K562 (cell line): ENCODE data around the gene CDC5L. TPM values are rescaled to one million over a fixed set of nuclear protein-coding genes. Genes with fewer than 3 reads are reported as not detected.

Experiments
- CEBPG ChIP-seq, 3 experiments: fragments of 200-800 bp in 1 of 3; sonication (Bioruptor generic) in 1 of 3; sonication (generic) in 1 of 3; formaldehyde crosslinking in 1 of 3; IDR thresholded peaks in 2 of 3; conservative IDR thresholded peaks in 1 of 3; 2 replicates each; pipeline versions ENCODE4 v1.6.1 to v1.8.0; 2016 to 2022; ENCODE audit warnings: missing compliant biosample characterization in 2 of 3, missing genetic modification characterization in 2 of 3, mild to moderate bottlenecking in 1 of 3, missing genetic modification reagents in 1 of 3
- EZH2 ChIP-seq: IDR thresholded peaks from 2 replicates; pipeline ENCODE4 v1.6.1; 2012; ENCODE audit warnings: low read depth, mild to moderate bottlenecking, inconsistent platforms, low read length, borderline replicate concordance
- JUN ChIP-seq, 2 experiments: sonication (generic) in 1 of 2; formaldehyde crosslinking in 1 of 2; IDR thresholded peaks; 2 replicates each; pipeline versions ENCODE4 v1.6.1 to v1.8.0; 2012 to 2022; ENCODE audit warnings: borderline replicate concordance in 2 of 2, mild to moderate bottlenecking in 2 of 2, improper control_type of control experiment in 1 of 2, low read depth in 1 of 2, low read length in 1 of 2, missing genetic modification reagents in 1 of 2
- JUND ChIP-seq, 2 experiments: IDR thresholded peaks; 2 replicates in 1 of 2; 3 replicates in 1 of 2; pipeline ENCODE4 v1.6.1; 2011; ENCODE audit warnings: borderline replicate concordance in 2 of 2, low read depth in 2 of 2, low read length in 2 of 2, improper control_type of control experiment in 1 of 2, missing biosample characterization in 1 of 2, missing genetic modification characterization in 1 of 2, missing genetic modification reagents in 1 of 2
- MCM2 ChIP-seq: fragments of 450-650 bp; IDR thresholded peaks from 2 replicates; pipeline ENCODE4 v1.6.1; 2017; ENCODE audit warnings: low read depth, mild to moderate bottlenecking
- NELFE ChIP-seq: IDR thresholded peaks from 2 replicates; pipeline ENCODE4 v1.6.1; 2011; ENCODE audit warnings: mild to moderate bottlenecking; ENCODE audit not compliant: insufficient read depth, insufficient read length
- RERE ChIP-seq: sonication (generic); formaldehyde crosslinking; IDR thresholded peaks from 2 replicates; pipeline ENCODE4 v1.8.0; 2023; ENCODE audit warnings: missing genetic modification reagents, mild to moderate bottlenecking, borderline replicate concordance
- TFAP4 ChIP-seq: sonication (generic); formaldehyde crosslinking; IDR thresholded peaks from 2 replicates; pipeline ENCODE4 v1.8.0; 2022; ENCODE audit warnings: missing genetic modification reagents, mild to moderate bottlenecking, moderate library complexity, borderline replicate concordance
- ZNF324 ChIP-seq: fragments of 250-450 bp; sonication (Bioruptor Pico); IDR thresholded peaks from 2 replicates; pipeline ENCODE4 v1.4.0; 2020; ENCODE audit warnings: mild to moderate bottlenecking
- ZNF561 ChIP-seq: fragments of 450-650 bp; formaldehyde crosslinking; conservative IDR thresholded peaks from 2 replicates; pipeline ENCODE4 v1.4.0; 2020; ENCODE audit warnings: mild to moderate bottlenecking, moderate library complexity
- ZNF592 ChIP-seq: fragments of 450-650 bp; IDR thresholded peaks from 2 replicates; pipeline ENCODE4 v1.6.1; 2017; ENCODE audit warnings: antibody characterized with exemption, mild to moderate bottlenecking
- polyA plus RNA-seq, 8 experiments: library from polyadenylated mRNA; depleted of rRNA in 4 of 8; stranded (reverse) in 5 of 8; unstranded in 3 of 8; fragments of >200 nt; fragmentation: Nextera tagmentation in 2 of 8; fragmentation: Illumina TruSeq in 1 of 8; extraction: Ambion mirVana in 2 of 8; extraction: Trizol in 1 of 8; gene quantifications; 2 replicates each; pipeline versions ENCODE4 v1.2.1 to v1.2.3, GENCODE V29; 2011 to 2014; ENCODE audit warnings: inconsistent platforms in 1 of 8, missing spikeins in 1 of 8
- total RNA-seq, 7 experiments: library from RNA; depleted of rRNA in 6 of 7; stranded (reverse); fragments of >200 nt in 6 of 7; fragmentation: Illumina TruSeq in 2 of 7; extraction: Trizol in 2 of 7; gene quantifications; 2 replicates each; pipeline versions ENCODE4 v1.2.1 to v1.2.3, GENCODE V29; 2011 to 2021; ENCODE audit warnings: low replicate concordance in 1 of 7

The CDC5L gene
- total and polyA plus RNA-seq, 9 of the 15 experiments (the other 6 are each of a cell fraction or from before 2014, with no cell fraction given): 22.3 to 44.2 (median 30.8) TPM

- TF ChIP-seq ZNF592 (peak; percentile 38; the same call in 1 of the 2 replicates), ZNF561 (CRISPR knock-in tag) (no peak), JUN (IDR thresholded peaks at IDR 0.05; ENCODE audit: borderline replicate concordance, low read depth, low read length) (peak; percentile 42; the same call in 1 of the 2 replicates), JUN (CRISPR knock-in tag; IDR thresholded peaks at IDR 0.05; ENCODE audit: borderline replicate concordance) (no peak), ZNF324 (no peak), JUND (IDR thresholded peaks at IDR 0.05; ENCODE audit: borderline replicate concordance, low read depth, low read length) (peak; percentile 71), JUND (tag; IDR thresholded peaks at IDR 0.05; ENCODE audit: borderline replicate concordance, low read depth, low read length) (no peak), TFAP4 (CRISPR knock-in tag) (peak; percentile 38; the same call in 1 of the 2 replicates), EZH2 (no peak), RERE (CRISPR knock-in tag) (no peak), CEBPG (CRISPR knock-in tag; IDR thresholded peaks at IDR 0.05) (peak; percentile 59; the same call in 1 of the 2 replicates), CEBPG (tag; conservative IDR thresholded peaks at IDR 0.05 in 1 of 2, IDR thresholded peaks at IDR 0.05 in 1 of 2) (no peak), NELFE (no peak), MCM2 (no peak)
- TF ChIP-seq, all 486 proteins: peak for 7
Observed at GRCh38 chr6:44439270-44440045, 52.0 kb downstream of the CDC5L start (continued).
